ENCODE results near the gene PIP. TPM values are rescaled to one million over a fixed set of nuclear protein-coding genes. Genes with fewer than 3 reads are reported as not detected.
"Not testable (repeated sequence)": the region's sequence is repeated elsewhere in the genome, so short reads cannot be mapped to it uniquely, and the experiment has no call there.

PIP gene
- total RNA-seq, 1 donor from 2014 or later = not detected

DNA sequence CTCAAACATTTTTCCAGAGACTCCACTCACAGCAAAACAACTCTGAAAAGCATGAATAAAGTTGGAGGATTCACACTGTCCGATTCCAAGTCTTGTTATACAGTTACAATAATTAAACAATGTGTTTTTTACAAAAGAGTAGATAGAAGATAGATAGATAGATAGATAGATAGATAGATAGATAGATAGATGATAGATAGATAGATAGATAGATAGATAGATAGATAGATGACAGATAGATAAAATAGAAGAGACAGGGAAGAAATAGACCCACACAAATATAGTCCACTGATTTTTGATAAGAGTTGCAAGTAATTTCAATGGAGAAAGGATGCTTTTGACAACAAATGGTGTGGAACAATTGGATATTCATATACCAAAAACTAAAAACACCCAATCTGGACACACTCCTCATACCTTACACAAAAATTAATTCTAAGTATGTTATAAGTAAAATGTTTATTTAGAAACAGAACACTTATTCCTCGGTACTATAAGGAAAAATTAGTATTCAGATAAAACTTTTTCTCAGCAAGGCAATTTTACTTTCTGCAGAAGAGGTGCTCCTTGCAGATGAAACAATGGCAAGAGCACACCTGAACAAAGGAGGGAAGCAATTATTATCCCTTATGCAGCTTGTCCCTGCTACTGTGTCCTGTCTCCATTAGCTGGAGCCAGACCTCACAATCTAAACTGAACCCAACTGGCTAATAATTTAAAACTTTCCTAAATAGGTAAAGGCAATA, 45.7 kb downstream of the PIP start:
- DNase-seq (ENCODE audit: low spot score) = no peak

DNA sequence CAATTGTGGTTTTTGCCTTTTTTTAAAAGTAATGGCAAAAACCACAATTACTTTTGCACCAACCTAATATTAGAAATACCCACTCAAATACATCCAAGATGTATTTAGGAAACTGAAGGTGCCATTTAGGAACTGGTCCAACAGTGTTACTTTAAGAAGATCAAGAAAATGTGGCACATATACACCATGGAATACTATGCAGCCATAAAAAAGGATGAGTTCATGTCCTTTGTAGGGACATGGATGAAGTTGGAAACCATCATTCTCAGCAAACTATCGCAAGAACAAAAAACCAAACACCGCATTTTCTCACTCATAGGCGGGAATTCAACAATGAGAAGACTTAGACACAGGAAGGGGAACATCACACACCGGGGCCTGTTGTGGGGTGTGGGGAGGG, 48.9 kb downstream of the PIP start:
- DNase-seq (ENCODE audit: low spot score) = not testable (repeated sequence)

DNA sequence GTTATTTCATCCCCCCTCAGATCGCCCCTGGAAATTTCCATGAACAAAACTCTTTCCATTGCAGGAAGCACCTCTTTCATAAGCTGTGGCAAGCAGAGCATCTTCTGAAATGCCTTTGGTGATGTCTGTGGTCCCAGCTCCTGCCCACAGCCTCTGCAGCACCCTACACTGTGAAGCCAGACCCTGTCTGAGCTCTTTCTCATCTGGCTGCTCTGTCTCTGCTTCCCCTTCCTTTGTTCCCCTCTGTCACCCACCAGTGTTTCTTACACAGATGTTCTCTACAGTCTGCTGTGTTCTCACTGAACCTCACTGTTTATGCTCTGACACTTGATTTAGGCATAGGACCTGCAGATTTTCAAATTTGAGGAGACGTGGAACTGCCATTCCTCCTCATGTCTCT, 49.5 kb downstream of the PIP start:
- no peak for DNase-seq (ENCODE audit: low spot score)

DNA sequence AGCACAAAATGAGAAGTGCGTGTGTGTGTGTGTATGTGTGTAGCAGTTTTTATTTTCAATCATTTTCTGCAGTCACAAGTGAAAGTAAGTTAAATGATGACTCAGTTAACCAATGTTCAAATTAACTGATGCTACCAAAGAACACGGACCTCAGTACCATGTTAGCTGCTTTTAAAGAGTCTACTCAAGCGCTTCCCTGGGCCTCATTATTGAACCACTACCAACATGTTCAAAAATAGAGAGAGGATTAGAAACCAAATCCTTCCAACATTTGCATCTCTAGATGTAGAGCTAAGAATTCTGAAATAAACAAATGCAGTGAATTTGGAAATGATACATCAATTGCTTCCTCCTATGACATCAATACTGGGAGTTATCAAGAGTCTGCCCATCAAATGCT, 51.1 kb downstream of the PIP start, which contains the start of gene TAS2R39:
Gene TAS2R39, plus strand, starts transcription at position 396 of the 400 bp plus-strand sequence. Its CDS starts 0 bp downstream, at position 396.
- DNase-seq (ENCODE audit: low spot score) = no peak

DNA sequence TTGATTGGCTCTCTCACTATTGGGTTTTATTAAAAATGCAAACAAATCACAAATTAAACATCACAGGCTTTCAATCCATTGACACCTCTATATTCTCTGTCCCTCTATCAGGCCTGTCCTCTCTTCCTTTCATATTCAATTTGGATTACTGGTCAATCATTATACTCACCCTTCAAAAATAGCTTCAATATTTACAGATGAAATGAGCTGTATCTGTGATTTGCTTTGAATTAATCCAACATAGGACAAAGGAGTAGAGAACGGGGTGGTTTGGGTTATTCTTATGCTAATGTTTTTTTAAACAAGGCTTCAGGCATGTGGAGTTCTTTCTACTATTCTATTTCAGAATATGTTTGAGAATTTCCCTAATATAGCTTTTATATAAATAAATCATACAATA, 53.7 kb downstream of the PIP start:
- no peak for DNase-seq (ENCODE audit: low spot score)

DNA sequence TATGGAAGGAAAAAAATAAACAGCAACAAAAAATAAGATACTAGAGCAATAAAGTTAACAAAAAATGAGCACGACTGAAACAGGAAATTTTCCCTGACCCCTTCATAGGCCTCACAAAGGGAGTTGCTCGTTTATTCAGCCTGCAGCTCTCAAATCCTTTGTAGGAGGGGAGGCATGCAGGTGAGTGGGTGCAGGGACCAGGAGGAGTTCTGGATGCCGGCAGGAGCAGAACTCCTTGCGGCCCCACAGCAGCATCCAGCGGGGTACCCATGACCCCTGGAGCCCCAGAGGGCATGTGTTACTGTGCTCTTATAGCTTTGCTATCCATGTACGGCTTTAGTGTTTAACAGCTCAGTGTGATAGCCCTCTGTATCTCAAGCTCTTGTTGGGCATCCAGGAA, 57.1 kb downstream of the PIP start:
- DNase-seq (ENCODE audit: low spot score) = no peak

Other genes with a start within 250 kb of the PIP start
- not detected for gene TRPV6, start 246.3 kb upstream of the PIP start, total RNA-seq
- gene TRPV5, start 198.3 kb upstream of the PIP start, total RNA-seq = not detected
- not detected for gene LLCFC1, start 192.6 kb upstream of the PIP start, total RNA-seq
- gene KEL, start 169.7 kb upstream of the PIP start, total RNA-seq = not detected
- not detected for gene OR9A2, start 104.9 kb upstream of the PIP start, total RNA-seq
- not detected for gene OR6V1, start 79.7 kb upstream of the PIP start, total RNA-seq
- gene TAS2R39, start 51.3 kb downstream of the PIP start, total RNA-seq = not detected
- not detected for gene TAS2R40, start 90.0 kb downstream of the PIP start, total RNA-seq
- 177 TPM for gene GSTK1, start 131.4 kb downstream of the PIP start, total RNA-seq
- gene TMEM139, start 152.9 kb downstream of the PIP start, total RNA-seq = 3.7 TPM
- 19.0 TPM for gene CASP2, start 156.3 kb downstream of the PIP start, total RNA-seq
- 0.22 TPM for gene CLCN1, start 184.0 kb downstream of the PIP start, total RNA-seq
- gene FAM131B, start 230.6 kb downstream of the PIP start, total RNA-seq = 1.8 TPM
- gene ZYX, start 249.3 kb downstream of the PIP start, total RNA-seq = 271 TPM